HepG2 (cell line): ENCODE measurements around the gene POC1A. TPM values are rescaled to one million over a fixed set of nuclear protein-coding genes. Genes with fewer than 3 reads are reported as not detected.

Source experiments
- ATAC-seq: fragments of 200-7000 bp; cut with Tn5 transposase; 3 replicates; pipeline ENCODE4 v1.9.1; 2020; ENCODE audit warnings: mild to moderate bottlenecking, moderate library complexity
- BruUV-seq: library from RNA; stranded (reverse); fragments of 400-500 nt; replicated peaks from 2 replicates; lab custom pipeline; 2021; lab: Mats Ljungman, UMichigan
- CTCF ChIA-PET: fragments of 300-600 bp; formaldehyde crosslinking; extraction: SDS; loops from one replicate; lab custom pipeline; 2021; ENCODE audit warnings: low total read pairs, inconsistent platforms, low intra/inter-chr PET ratio; lab: Yijun Ruan, JAX
- POLR2A ChIA-PET: fragments of 350-600 bp; sonication (Branson Sonifier 250); formaldehyde crosslinking; loops from one replicate; lab custom pipeline; 2020; ENCODE audit warnings: antibody characterized with exemption, inconsistent platforms; lab: Yijun Ruan, JAX
- DNase-seq: peaks from one replicate; pipeline ENCODE4 v3.0.0-alpha.2; 2015; ENCODE audit warnings: low spot score
- FAIRE-seq: peaks from 3 replicates; lab custom pipeline; 2011; peaks lifted over from hg19 to GRCh38; lab: Jason Lieb, UNC
- H2AFZ ChIP-seq: one replicate; pipeline ENCODE4 v1.6.1; 2011; ENCODE audit warnings: low read length, inconsistent platforms
- H3K27ac ChIP-seq: fragments of 300-600 bp; 3 replicates; pipeline ENCODE4 v1.8.0; 2011; ENCODE audit warnings: mixed run types, mild to moderate bottlenecking, mixed read lengths, low read length, inconsistent platforms; ENCODE audit not compliant: insufficient read depth; ENCODE audit errors: extremely low read length
- H3K27me3 ChIP-seq, 2 experiments: fragments of 200-600 bp in 1 of 2; 2 replicates in 1 of 2; 3 replicates in 1 of 2; pipeline versions ENCODE4 v1.6.0 to v1.8.0; 2011; ENCODE audit warnings: low read length in 2 of 2, mild to moderate bottlenecking in 2 of 2, moderate library complexity in 2 of 2, inconsistent platforms in 1 of 2; ENCODE audit not compliant: insufficient read depth in 2 of 2, control insufficient read depth in 1 of 2
- H3K36me3 ChIP-seq, 2 experiments: fragments of 200-600 bp in 1 of 2; replicated peaks in 1 of 2; 2 replicates in 1 of 2; 3 replicates in 1 of 2; pipeline versions ENCODE4 v1.5.1 to v1.8.0; 2011; ENCODE audit warnings: low read length in 2 of 2, inconsistent platforms in 1 of 2; ENCODE audit not compliant: insufficient read depth in 2 of 2, control insufficient read depth in 1 of 2
- H3K4me1 ChIP-seq: 2 replicates; pipeline ENCODE4 v1.5.1; 2012; ENCODE audit warnings: low read length, inconsistent platforms; ENCODE audit not compliant: insufficient read depth
- H3K4me2 ChIP-seq: 2 replicates; pipeline ENCODE4 v1.6.0; 2011; ENCODE audit warnings: low read depth, low read length, inconsistent platforms
- H3K4me3 ChIP-seq, 3 experiments: fragments of 200-600 bp in 1 of 3; sonication (generic), shearing (Covaris generic) in 1 of 3; replicated peaks in 1 of 3; 2 replicates each; pipeline ENCODE4 v1.5.1; 2011 to 2016; ENCODE audit warnings: low read length in 3 of 3, inconsistent platforms in 2 of 3, low read depth in 2 of 3, mild to moderate bottlenecking in 2 of 3, control low read depth in 1 of 3, mixed read lengths in 1 of 3; ENCODE audit not compliant: insufficient read depth in 1 of 3
- H3K79me2 ChIP-seq: one replicate; pipeline ENCODE4 v1.6.1; 2011; ENCODE audit warnings: low read length, inconsistent platforms; ENCODE audit not compliant: insufficient read depth
- H3K9ac ChIP-seq: 2 replicates; pipeline ENCODE4 v1.6.0; 2011; ENCODE audit warnings: mild to moderate bottlenecking, low read depth, low read length, inconsistent platforms; ENCODE audit not compliant: insufficient read depth
- H3K9me3 ChIP-seq: 2 replicates; pipeline ENCODE4 v1.5.1; 2012; ENCODE audit warnings: mild to moderate bottlenecking, low read length
- H4K20me1 ChIP-seq: 2 replicates; pipeline ENCODE4 v1.6.0; 2011; ENCODE audit warnings: inconsistent platforms, mild to moderate bottlenecking, low read length, moderate library complexity; ENCODE audit not compliant: insufficient read depth
- ARNT2 ChIP-seq: sonication (generic); formaldehyde crosslinking; IDR thresholded peaks from 2 replicates; pipeline ENCODE4 v1.8.0; 2022; ENCODE audit warnings: mild to moderate bottlenecking, low read depth, missing genetic modification reagents, moderate library complexity
- HDAC6 ChIP-seq: fragments of 200-600 bp; sonication (generic); IDR thresholded peaks from 2 replicates; pipeline ENCODE4 v1.7.0; 2017; ENCODE audit warnings: mild to moderate bottlenecking, antibody characterized with exemption, low read length, low read depth
- HMG20A ChIP-seq: IDR thresholded peaks from 2 replicates; pipeline ENCODE4 v1.6.1; 2016; ENCODE audit warnings: borderline replicate concordance
- NAIF1 ChIP-seq: sonication (generic); formaldehyde crosslinking; IDR thresholded peaks from 2 replicates; pipeline ENCODE4 v1.5.0; 2020; ENCODE audit warnings: mild to moderate bottlenecking, missing genetic modification reagents, borderline replicate concordance
- NONO ChIP-seq, 2 experiments: fragments of 450-650 bp in 1 of 2; sonication (generic) in 1 of 2; formaldehyde crosslinking in 1 of 2; IDR thresholded peaks in 1 of 2; conservative IDR thresholded peaks in 1 of 2; 2 replicates each; pipeline versions ENCODE4 v1.6.1 to v1.8.0; 2017 to 2022; ENCODE audit warnings: mild to moderate bottlenecking in 1 of 2, missing genetic modification reagents in 1 of 2, moderate library complexity in 1 of 2
- SNRNP70 ChIP-seq: fragments of 200-400 bp; formaldehyde crosslinking; IDR thresholded peaks from 2 replicates; pipeline ENCODE4 v1.6.1; 2017; ENCODE audit warnings: mild to moderate bottlenecking, low read depth, low read length, moderate library complexity
- SRSF1 ChIP-seq: fragments of 200-400 bp; formaldehyde crosslinking; optimal IDR thresholded peaks from 2 replicates; pipeline ENCODE3; 2017; ENCODE audit warnings: mild to moderate bottlenecking, low read depth, low read length, moderate library complexity
- ZKSCAN1 ChIP-seq: fragments of 150-350 bp; IDR thresholded peaks from 2 replicates; pipeline ENCODE4 v1.6.1; 2014; ENCODE audit warnings: low read length
- ZMYM4 ChIP-seq: sonication (generic); formaldehyde crosslinking; IDR thresholded peaks from 2 replicates; pipeline ENCODE4 v1.8.1; 2023; ENCODE audit warnings: mild to moderate bottlenecking, missing genetic modification reagents
- ZNF234 ChIP-seq: sonication (generic); formaldehyde crosslinking; conservative IDR thresholded peaks from 2 replicates; pipeline ENCODE4 v1.5.1; 2020; ENCODE audit warnings: mild to moderate bottlenecking, missing genetic modification reagents
- ZNF274 ChIP-seq: sonication (generic); formaldehyde crosslinking; IDR thresholded peaks from 2 replicates; pipeline ENCODE4 v1.5.1; 2020; ENCODE audit warnings: mild to moderate bottlenecking, missing genetic modification reagents
- ZNF292 ChIP-seq: sonication (generic); formaldehyde crosslinking; IDR thresholded peaks from 2 replicates; pipeline ENCODE4 v1.8.1; 2022; ENCODE audit warnings: mild to moderate bottlenecking, low read depth, missing genetic modification reagents, borderline replicate concordance
- ZNF335 ChIP-seq: sonication (generic); formaldehyde crosslinking; IDR thresholded peaks from 2 replicates; pipeline ENCODE4 v1.4.0; 2020; ENCODE audit warnings: missing genetic modification reagents
- ZNF33A ChIP-seq: sonication (generic); formaldehyde crosslinking; IDR thresholded peaks from 2 replicates; pipeline ENCODE4 v1.5.1; 2020; ENCODE audit warnings: missing genetic modification reagents, mild to moderate bottlenecking, moderate library complexity, borderline replicate concordance
- ZNF557 ChIP-seq: sonication (generic); formaldehyde crosslinking; IDR thresholded peaks from 2 replicates; pipeline ENCODE4 v1.4.0; 2020; ENCODE audit warnings: missing genetic modification reagents
- ZNF614 ChIP-seq: IDR thresholded peaks from 2 replicates; pipeline ENCODE4 v1.6.1; 2018; ENCODE audit warnings: missing biosample characterization, missing genetic modification reagents, inconsistent platforms, borderline replicate concordance
- WGBS: methylation state at CpG from one replicate; pipeline ENCODE4 v1.1.6; 2017; ENCODE audit warnings: low lambda C conversion rate; 5-methylcytosine and 5-hydroxymethylcytosine counted together
- in situ Hi-C: cut with HindIII; loops from 2 replicates; pipeline ENCODE4 v1.10.0; 2017; ENCODE audit warnings: low pct_unique_long_range_greater_than_20kb; ENCODE audit not compliant: extremely low pct_ligation_motif_present
- intact Hi-C: fragments of 100-400 bp; cut with micrococcal nuclease; formaldehyde crosslinking; loops from one replicate; pipeline ENCODE4 v1.10.0; 2022; ENCODE audit not compliant: unreplicated experiment
- polyA plus RNA-seq, 8 experiments: library from polyadenylated mRNA; depleted of rRNA in 3 of 8; stranded (reverse) in 7 of 8; unstranded in 1 of 8; fragments of >200 nt; fragmentation: Illumina TruSeq in 4 of 8; extraction: Trizol in 4 of 8; gene quantifications; 2 replicates each; pipeline versions ENCODE4 v1.2.1 to v1.2.3, GENCODE V29; 2011 to 2016; ENCODE audit warnings: low read depth in 4 of 8, missing spikeins in 1 of 8, mixed read lengths in 1 of 8; ENCODE audit not compliant: insufficient read depth in 1 of 8
- total RNA-seq, 5 experiments: library from RNA; depleted of rRNA; stranded (reverse); fragments of >200 nt; fragmentation: Illumina TruSeq; extraction: Trizol; gene quantifications; 2 replicates each; pipeline ENCODE4 v1.2.3, GENCODE V29; 2016; ENCODE audit warnings: low read depth in 1 of 5
- TF ChIP-seq, protein P1 (sequence below): sonication (generic); formaldehyde crosslinking; IDR thresholded peaks from 2 replicates; pipeline ENCODE4 v1.4.0; 2020; ENCODE audit warnings: mild to moderate bottlenecking, missing genetic modification reagents
- TF ChIP-seq, protein P2 (sequence below): sonication (generic); formaldehyde crosslinking; IDR thresholded peaks from 2 replicates; pipeline ENCODE4 v1.4.0; 2020; ENCODE audit warnings: mild to moderate bottlenecking, missing genetic modification reagents
- TF ChIP-seq, protein P3 (sequence below): sonication (generic); formaldehyde crosslinking; IDR thresholded peaks from 2 replicates; pipeline ENCODE4 v1.4.0; 2020; ENCODE audit warnings: missing genetic modification reagents
- TF ChIP-seq, protein P4 (sequence below): IDR thresholded peaks from 2 replicates; pipeline ENCODE4 v1.6.1; 2016; ENCODE audit warnings: mild to moderate bottlenecking

Gene POC1A
- total and polyA plus RNA-seq, 2 of the 13 experiments (the other 11 are each of a cell fraction or from before 2014, with no cell fraction given), result 14.6 to 20.0 TPM

DNA sequence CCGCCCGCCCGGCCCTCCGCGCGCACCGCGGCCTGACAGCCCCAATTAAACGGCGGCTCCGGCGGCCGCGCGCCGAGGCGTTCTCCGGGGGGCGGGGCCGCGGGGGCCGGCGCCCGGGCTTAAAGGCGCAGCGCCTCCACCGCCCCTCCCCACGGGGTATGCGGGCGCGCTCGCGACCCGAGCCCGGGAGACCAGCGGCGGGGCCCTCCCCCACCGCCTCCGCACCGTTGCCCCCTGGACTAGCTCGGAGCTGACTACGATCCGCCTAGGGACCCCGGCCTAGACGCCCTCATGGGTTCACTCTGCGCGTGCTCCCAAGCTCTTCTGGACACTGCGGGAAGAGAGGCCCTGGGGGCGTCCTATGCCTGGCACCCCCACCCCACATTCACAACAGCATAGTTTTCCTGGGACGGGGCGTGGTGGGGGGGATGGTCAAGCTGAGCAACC, 97.7 kb downstream of the POC1A start, which contains the start of gene DUSP7:
Gene DUSP7 (minus strand): TSS at position 51 of the 447 bp plus-strand sequence. CDS start 205 bp downstream, outside the sequence.
- no peak for FAIRE-seq
- Histone ChIP-seq H3K9me3 (no peaks in the 10 kb centered on the region), H3K79me2 (no peaks in the 10 kb centered on the region), H2AFZ (no peak within 1 kb of the TSS), H3K27ac (peak within 1 kb of the TSS; percentile 58), H4K20me1 (no peaks in the 10 kb centered on the region), H3K4me3 (peak within 1 kb of the TSS; percentile 62 to 83 (median 68)), H3K4me1 (peaks cover 54% of the 10 kb centered on the region), H3K27me3 (peaks cover 4 to 29% of the 10 kb centered on the region in 2 experiments; a peak in 4 of 5 replicates), H3K4me2 (peak within 1 kb of the TSS; percentile 98), H3K9ac (peak within 1 kb of the TSS; percentile 70), H3K36me3 (peaks cover 5 to 12% of the 10 kb centered on the region in 2 experiments; a peak in 4 of 5 replicates)
- 0% methylated on average over 4 of the region's 51 CpGs for WGBS
- BruUV-seq, result no TSS peak
- intact Hi-C loops, result loop anchor here (2.0 kb wide), 1 partner anchor 20 kb away; no protein-coding TSS in a partner anchor
- CTCF ChIA-PET, result interaction anchor here (1.3 to 1.6 kb wide), 3 partner anchors 53 to 67 kb away, joined by 3 to 8 read pairs (median 4); no protein-coding TSS in a partner anchor
- POLR2A ChIA-PET, result interaction anchor here (0.7 to 2.7 kb wide), 14 partner anchors 10 to 232 kb away, joined by 3 to 21 read pairs (median 6); partner anchors contain the start of genes ABHD14A, ABHD14B, PARP3 and POC1A
- DNase-seq, result no peak
- ATAC-seq, result peak; percentile 14
- in situ Hi-C loops, result loop anchor here (5.0 kb wide), 1 partner anchor 81 kb away; no protein-coding TSS in a partner anchor
- TF ChIP-seq ZNF292 (CRISPR knock-in tag), result peak; percentile 4; the same call in 1 of the 2 replicates
- 0 out of 2 replicates have a peak, but pooled peaks have one; percentile 4 for TF ChIP-seq ZNF614 (CRISPR knock-in tag)
- TF ChIP-seq, protein P1, sequence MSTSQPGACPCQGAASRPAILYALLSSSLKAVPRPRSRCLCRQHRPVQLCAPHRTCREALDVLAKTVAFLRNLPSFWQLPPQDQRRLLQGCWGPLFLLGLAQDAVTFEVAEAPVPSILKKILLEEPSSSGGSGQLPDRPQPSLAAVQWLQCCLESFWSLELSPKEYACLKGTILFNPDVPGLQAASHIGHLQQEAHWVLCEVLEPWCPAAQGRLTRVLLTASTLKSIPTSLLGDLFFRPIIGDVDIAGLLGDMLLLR, result no peak
- TF ChIP-seq, protein P2, sequence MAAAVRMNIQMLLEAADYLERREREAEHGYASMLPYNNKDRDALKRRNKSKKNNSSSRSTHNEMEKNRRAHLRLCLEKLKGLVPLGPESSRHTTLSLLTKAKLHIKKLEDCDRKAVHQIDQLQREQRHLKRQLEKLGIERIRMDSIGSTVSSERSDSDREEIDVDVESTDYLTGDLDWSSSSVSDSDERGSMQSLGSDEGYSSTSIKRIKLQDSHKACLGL (CRISPR knock-in tag), result no peak
- TF ChIP-seq, protein P3, sequence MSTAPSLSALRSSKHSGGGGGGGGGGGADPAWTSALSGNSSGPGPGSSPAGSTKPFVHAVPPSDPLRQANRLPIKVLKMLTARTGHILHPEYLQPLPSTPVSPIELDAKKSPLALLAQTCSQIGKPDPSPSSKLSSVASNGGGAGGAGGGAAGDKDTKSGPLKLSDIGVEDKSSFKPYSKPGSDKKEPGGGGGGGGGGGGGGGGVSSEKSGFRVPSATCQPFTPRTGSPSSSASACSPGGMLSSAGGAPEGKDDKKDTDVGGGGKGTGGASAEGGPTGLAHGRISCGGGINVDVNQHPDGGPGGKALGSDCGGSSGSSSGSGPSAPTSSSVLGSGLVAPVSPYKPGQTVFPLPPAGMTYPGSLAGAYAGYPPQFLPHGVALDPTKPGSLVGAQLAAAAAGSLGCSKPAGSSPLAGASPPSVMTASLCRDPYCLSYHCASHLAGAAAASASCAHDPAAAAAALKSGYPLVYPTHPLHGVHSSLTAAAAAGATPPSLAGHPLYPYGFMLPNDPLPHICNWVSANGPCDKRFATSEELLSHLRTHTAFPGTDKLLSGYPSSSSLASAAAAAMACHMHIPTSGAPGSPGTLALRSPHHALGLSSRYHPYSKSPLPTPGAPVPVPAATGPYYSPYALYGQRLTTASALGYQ (CRISPR knock-in tag), result no peak
- no peak for TF ChIP-seq HDAC6
- no peak for TF ChIP-seq SNRNP70
- 0 out of 2 replicates have a peak, but pooled peaks have one; percentile 5 for TF ChIP-seq ZMYM4 (CRISPR knock-in tag)
- TF ChIP-seq SRSF1, result peak; percentile 54
- no peak for TF ChIP-seq ZNF557 (CRISPR knock-in tag)
- no peak for TF ChIP-seq NAIF1 (CRISPR knock-in tag)
- no peak for TF ChIP-seq ZNF234 (CRISPR knock-in tag)
- TF ChIP-seq ZNF274 (CRISPR knock-in tag), result peak; percentile 13; the same call in 1 of the 2 replicates
- TF ChIP-seq, protein P4, sequence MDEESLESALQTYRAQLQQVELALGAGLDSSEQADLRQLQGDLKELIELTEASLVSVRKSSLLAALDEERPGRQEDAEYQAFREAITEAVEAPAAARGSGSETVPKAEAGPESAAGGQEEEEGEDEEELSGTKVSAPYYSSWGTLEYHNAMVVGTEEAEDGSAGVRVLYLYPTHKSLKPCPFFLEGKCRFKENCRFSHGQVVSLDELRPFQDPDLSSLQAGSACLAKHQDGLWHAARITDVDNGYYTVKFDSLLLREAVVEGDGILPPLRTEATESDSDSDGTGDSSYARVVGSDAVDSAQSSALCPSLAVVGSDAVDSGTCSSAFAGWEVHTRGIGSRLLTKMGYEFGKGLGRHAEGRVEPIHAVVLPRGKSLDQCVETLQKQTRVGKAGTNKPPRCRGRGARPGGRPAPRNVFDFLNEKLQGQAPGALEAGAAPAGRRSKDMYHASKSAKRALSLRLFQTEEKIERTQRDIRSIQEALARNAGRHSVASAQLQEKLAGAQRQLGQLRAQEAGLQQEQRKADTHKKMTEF, result no peak
- TF ChIP-seq ZNF33A (CRISPR knock-in tag), result no peak
- no peak for TF ChIP-seq NONO (IDR thresholded peaks at IDR 0.05)
- TF ChIP-seq NONO (CRISPR knock-in tag; conservative IDR thresholded peaks at IDR 0.05), result peak; percentile 42; the same call in 1 of the 2 replicates
- TF ChIP-seq ZNF335 (CRISPR knock-in tag), result no peak
- no peak for TF ChIP-seq ZKSCAN1
- TF ChIP-seq HMG20A (CRISPR knock-in tag), result no peak
- peak; percentile 39 for TF ChIP-seq ARNT2 (CRISPR knock-in tag)
